ENCODE results near the gene KRTAP2-2. TPM values are rescaled to one million over a fixed set of nuclear protein-coding genes. Genes with fewer than 3 reads are reported as not detected.

KRTAP2-2 gene
- total and polyA plus RNA-seq, 2 donors (not counting 3 experiments of a cell fraction or from before 2014, with no cell fraction given): not detected

GRCh38 chr17:41073676-41074075, 18.6 kb upstream of the KRTAP2-2 start:
- no TSS peak for BruUV-seq (replicated peaks)
- H3K79me2 ChIP-seq (ENCODE audit: control insufficient read depth, insufficient read depth, low read length): no peaks in the 10 kb centered on the region
- no peak overlapping the region for H3K9ac ChIP-seq (replicated peaks; ENCODE audit: extremely low read depth, insufficient read depth, low read length)
- intact Hi-C loops (cut with micrococcal nuclease) (no loop called here), dilution Hi-C loops (cut with MboI; ENCODE audit: extremely low pct_ligation_motif_present, low sequenced_read_pairs) (no loop called here)
- no peak for DNase-seq (ENCODE audit: low read depth, low spot score)
- ChIA-PET POLR2A (no interaction called here), CTCF (no interaction called here)
- no peak overlapping the region for H3K4me3 ChIP-seq (replicated peaks in 1 of 3; ENCODE audit: insufficient read depth in 1 of 3, low read depth in 1 of 3, low read length in 3 of 3)
- TF ChIP-seq MYC (IDR thresholded peaks at IDR 0.05; ENCODE audit: low read depth, low read length) (no peak), JUN (IDR thresholded peaks at IDR 0.05; ENCODE audit: borderline replicate concordance, insufficient read depth, insufficient read length, low read depth) (no peak), POLR2A (IDR thresholded peaks at IDR 0.05; ENCODE audit: low read depth, low read length) (no peak), EZH2 (IDR thresholded peaks at IDR 0.05; ENCODE audit: borderline replicate concordance, low read depth, low read length, severe bottlenecking) (no peak), CTCF (IDR thresholded peaks at IDR 0.05; ENCODE audit: extremely low read depth in 1 of 2, insufficient read depth in 1 of 2, low read depth in 1 of 2, low read length in 2 of 2) (no peak), FOS (IDR thresholded peaks at IDR 0.05; ENCODE audit: borderline replicate concordance, insufficient read depth, low read length) (no peak), POLR2AphosphoS5 (IDR thresholded peaks at IDR 0.05; ENCODE audit: insufficient read depth, low read depth, low read length) (no peak), GATA2 (IDR thresholded peaks at IDR 0.05; ENCODE audit: insufficient read depth, insufficient read length, low read depth, low read length) (no peak), MAX (IDR thresholded peaks at IDR 0.05; ENCODE audit: insufficient read depth, insufficient read length) (no peak)
- no peak for FAIRE-seq
- H3K9me1 ChIP-seq (replicated peaks; ENCODE audit: control insufficient read depth, extremely low read depth, insufficient read depth, low read length): no peaks in the 10 kb centered on the region
- H4K20me1 ChIP-seq (replicated peaks; ENCODE audit: control insufficient read depth, extremely low read depth, insufficient read depth, low read length): no peaks in the 10 kb centered on the region
- H3K27ac ChIP-seq (ENCODE audit: insufficient read depth, low read depth, low read length): no peak overlapping the region
- H3K9me3 ChIP-seq (replicated peaks; ENCODE audit: control insufficient read depth, insufficient read depth, low read length): no peaks in the 10 kb centered on the region
- no peaks in the 10 kb centered on the region for H3K36me3 ChIP-seq (ENCODE audit: control insufficient read depth in 2 of 2, extremely low read depth in 1 of 2, insufficient read depth in 2 of 2, low read length in 2 of 2)
- no peaks in the 10 kb centered on the region for H3K27me3 ChIP-seq (ENCODE audit: control insufficient read depth in 2 of 2, insufficient read depth in 2 of 2, low read length in 2 of 2)
- no peaks in the 10 kb centered on the region for H3K4me1 ChIP-seq (ENCODE audit: control insufficient read depth, extremely low read depth, insufficient read depth, low read length)
- H3K4me2 ChIP-seq (ENCODE audit: insufficient read depth, low read length): no peak overlapping the region
- no peak overlapping the region for H2AFZ ChIP-seq (ENCODE audit: low read depth, low read length)
